Measurements from ENCODE around the gene WDR17.

DNA sequence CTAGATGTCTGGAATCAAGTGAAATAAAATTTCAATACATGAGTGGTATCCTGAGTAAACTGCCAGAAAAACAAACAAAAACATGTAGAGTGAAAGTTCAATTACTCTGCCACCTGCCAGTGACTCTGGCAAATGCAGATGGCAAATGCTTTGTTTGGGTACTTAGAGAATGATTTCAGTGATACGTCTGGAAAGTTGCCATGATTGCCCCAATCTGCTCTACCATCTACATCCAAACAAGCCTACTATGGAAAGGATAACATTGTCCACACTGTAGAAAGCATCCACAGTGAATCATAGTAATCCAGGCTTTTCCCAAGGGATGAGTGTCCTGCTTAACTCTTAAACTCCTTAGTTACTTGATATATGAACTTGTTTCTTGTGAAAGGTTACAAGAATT lies 126.3 kb downstream of the WDR17 start:
- TF ChIP-seq POLR2A (IDR thresholded peaks at IDR 0.05), result no peak
- TF ChIP-seq, protein P1, sequence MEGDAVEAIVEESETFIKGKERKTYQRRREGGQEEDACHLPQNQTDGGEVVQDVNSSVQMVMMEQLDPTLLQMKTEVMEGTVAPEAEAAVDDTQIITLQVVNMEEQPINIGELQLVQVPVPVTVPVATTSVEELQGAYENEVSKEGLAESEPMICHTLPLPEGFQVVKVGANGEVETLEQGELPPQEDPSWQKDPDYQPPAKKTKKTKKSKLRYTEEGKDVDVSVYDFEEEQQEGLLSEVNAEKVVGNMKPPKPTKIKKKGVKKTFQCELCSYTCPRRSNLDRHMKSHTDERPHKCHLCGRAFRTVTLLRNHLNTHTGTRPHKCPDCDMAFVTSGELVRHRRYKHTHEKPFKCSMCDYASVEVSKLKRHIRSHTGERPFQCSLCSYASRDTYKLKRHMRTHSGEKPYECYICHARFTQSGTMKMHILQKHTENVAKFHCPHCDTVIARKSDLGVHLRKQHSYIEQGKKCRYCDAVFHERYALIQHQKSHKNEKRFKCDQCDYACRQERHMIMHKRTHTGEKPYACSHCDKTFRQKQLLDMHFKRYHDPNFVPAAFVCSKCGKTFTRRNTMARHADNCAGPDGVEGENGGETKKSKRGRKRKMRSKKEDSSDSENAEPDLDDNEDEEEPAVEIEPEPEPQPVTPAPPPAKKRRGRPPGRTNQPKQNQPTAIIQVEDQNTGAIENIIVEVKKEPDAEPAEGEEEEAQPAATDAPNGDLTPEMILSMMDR (IDR thresholded peaks at IDR 0.05), result no peak
